ENCODE data around the gene CYP46A1. TPM values are rescaled to one million over a fixed set of nuclear protein-coding genes. Genes with fewer than 3 reads are reported as not detected.

The CYP46A1 gene
- total and polyA plus RNA-seq, 8 donors: 1.2 to 6.8 (median 5.5) TPM

GRCh38 chr14:99726538-99727095 lies 42.5 kb downstream of the CYP46A1 start:
- peaks cover 0 to 43% of the 10 kb centered on the region in 2 donors for H3K27me3 ChIP-seq
- intact Hi-C loops (cut with DNase I): no loop called here
- no peak overlapping the region for H3K27ac ChIP-seq
- DNase-seq: peak in 1 of 4 donors; percentile 76
- H3K9me3 ChIP-seq: no peaks in the 10 kb centered on the region
- H3K4me3 ChIP-seq: no peak overlapping the region
- H3K4me1 ChIP-seq: peaks cover 0 to 15% of the 10 kb centered on the region in 2 donors
- H3K36me3 ChIP-seq: no peaks in the 10 kb centered on the region
- no peak for TF ChIP-seq CTCF (IDR thresholded peaks at IDR 0.05)
- ATAC-seq: no peak

GRCh38 chr14:99727096-99727870 lies 43.2 kb downstream of the CYP46A1 start:
- DNase-seq (peak in 1 of 4 donors; percentile 53), ATAC-seq (no peak)
- TF ChIP-seq CTCF (IDR thresholded peaks at IDR 0.05): no peak
- Histone ChIP-seq H3K9me3 (no peaks in the 10 kb centered on the region), H3K4me3 (no peak overlapping the region), H3K36me3 (no peaks in the 10 kb centered on the region), H3K27me3 (peaks cover 0 to 45% of the 10 kb centered on the region in 2 donors), H3K4me1 (peaks cover 0 to 20% of the 10 kb centered on the region in 2 donors), H3K27ac (no peak overlapping the region)
- intact Hi-C loops (cut with DNase I): no loop called here

GRCh38 chr14:99728231-99728920 lies 44.3 kb downstream of the CYP46A1 start:
- DNase-seq (peak in 1 of 4 donors; percentile 67), ATAC-seq (no peak)
- no peaks in the 10 kb centered on the region for H3K9me3 ChIP-seq
- intact Hi-C loops (cut with DNase I): no loop called here
- no peak overlapping the region for H3K27ac ChIP-seq
- no peak for TF ChIP-seq CTCF (IDR thresholded peaks at IDR 0.05)
- H3K36me3 ChIP-seq: no peaks in the 10 kb centered on the region
- H3K4me1 ChIP-seq: peaks cover 0 to 25% of the 10 kb centered on the region in 2 donors
- peaks cover 0 to 45% of the 10 kb centered on the region in 2 donors for H3K27me3 ChIP-seq
- H3K4me3 ChIP-seq: no peak overlapping the region

GRCh38 chr14:99728981-99729451 lies 44.9 kb downstream of the CYP46A1 start:
- peaks cover 0 to 25% of the 10 kb centered on the region in 2 donors for H3K4me1 ChIP-seq
- ATAC-seq (no peak), DNase-seq (peak in 1 of 4 donors; percentile 28)
- TF ChIP-seq CTCF (IDR thresholded peaks at IDR 0.05): no peak
- no peaks in the 10 kb centered on the region for H3K9me3 ChIP-seq
- no peak overlapping the region for H3K4me3 ChIP-seq
- H3K27ac ChIP-seq: no peak overlapping the region
- peaks cover 0 to 45% of the 10 kb centered on the region in 2 donors for H3K27me3 ChIP-seq
- intact Hi-C loops (cut with DNase I): no loop called here
- H3K36me3 ChIP-seq: no peaks in the 10 kb centered on the region
